K562 (cell line): ENCODE data around the gene MPIG6B. TPM values are rescaled to one million over a fixed set of nuclear protein-coding genes. Genes with fewer than 3 reads are reported as not detected.
A peak's percentile ranks its signal among the peaks of the same experiment; 100 is the strongest.

Source experiments
- ATAC-seq: fragments of 200-7000 bp; cut with Tn5 transposase; 3 replicates; pipeline ENCODE4 v1.9.1; 2020; ENCODE audit warnings: moderate library complexity
- BruUV-seq: library from RNA; stranded (reverse); fragments of 400-500 nt; replicated peaks from 2 replicates; lab custom pipeline; 2021; lab: Mats Ljungman, UMichigan
- CTCF ChIA-PET: fragments of 300-600 bp; formaldehyde crosslinking; extraction: SDS; loops from one replicate; lab custom pipeline; 2021; ENCODE audit warnings: low intra/inter-chr PET ratio; lab: Yijun Ruan, JAX
- POLR2A ChIA-PET: fragments of 300-600, 350-650 bp; sonication (Branson Sonifier 250); formaldehyde crosslinking; extraction: SDS; loops from one replicate; lab custom pipeline; 2021; ENCODE audit warnings: antibody characterized with exemption, inconsistent platforms; lab: Yijun Ruan, JAX
- DNase-seq, 4 experiments: peaks; one replicate each; pipeline versions ENCODE4 v3.0.0 to v3.0.0-alpha.2; 2011 to 2018; ENCODE audit warnings: low spot score in 3 of 4, mixed read lengths in 3 of 4; ENCODE audit errors: extremely low read depth in 1 of 4
- FAIRE-seq: peaks from 2 replicates; lab custom pipeline; 2011; peaks lifted over from hg19 to GRCh38; lab: Jason Lieb, UNC
- H2AFZ ChIP-seq: 2 replicates; pipeline ENCODE4 v1.6.0; 2011; ENCODE audit warnings: low read depth, low read length, control low read depth, inconsistent platforms
- H3K27ac ChIP-seq: fragments of 200-600 bp; 3 replicates; pipeline ENCODE4 v1.8.0; 2011; ENCODE audit warnings: low read depth, mild to moderate bottlenecking, control low read depth, inconsistent platforms, low read length, moderate library complexity, mixed read lengths; ENCODE audit errors: extremely low read depth
- H3K27me3 ChIP-seq, 2 experiments: fragments of 300-600 bp in 1 of 2; 2 replicates in 1 of 2; 3 replicates in 1 of 2; pipeline versions ENCODE4 v1.6.0 to v1.8.0; 2011; ENCODE audit warnings: inconsistent platforms in 2 of 2, low read length in 2 of 2, mild to moderate bottlenecking in 1 of 2, mixed read lengths in 1 of 2, moderate library complexity in 1 of 2; ENCODE audit not compliant: control insufficient read depth in 2 of 2, insufficient read depth in 2 of 2
- H3K36me3 ChIP-seq: fragments of 300-600 bp; 3 replicates; pipeline ENCODE4 v1.8.0; 2011; ENCODE audit warnings: mild to moderate bottlenecking, low read length, inconsistent platforms; ENCODE audit not compliant: control insufficient read depth, insufficient read depth
- H3K4me1 ChIP-seq, 2 experiments: fragments of 200-600 bp in 1 of 2; replicated peaks in 1 of 2; 2 replicates in 1 of 2; 3 replicates in 1 of 2; pipeline versions ENCODE4 v1.5.1 to v1.8.0; 2011; ENCODE audit warnings: inconsistent platforms in 2 of 2, low read length in 2 of 2, mild to moderate bottlenecking in 1 of 2, mixed read lengths in 1 of 2, moderate library complexity in 1 of 2; ENCODE audit not compliant: control insufficient read depth in 2 of 2, insufficient read depth in 2 of 2
- H3K4me2 ChIP-seq: 2 replicates; pipeline ENCODE4 v1.6.1; 2011; ENCODE audit warnings: low read length, control low read depth, inconsistent platforms, mixed read lengths; ENCODE audit not compliant: insufficient read depth
- H3K4me3 ChIP-seq: fragments of 200-600 bp; sonication (generic), shearing (Covaris generic); 2 replicates; pipeline ENCODE4 v1.5.1; 2016; ENCODE audit warnings: control low read depth, inconsistent platforms
- H3K79me2 ChIP-seq: fragments of 200-600 bp; 3 replicates; pipeline ENCODE4 v1.8.0; 2011; ENCODE audit warnings: low read length, inconsistent platforms; ENCODE audit not compliant: control insufficient read depth, insufficient read depth
- H3K9ac ChIP-seq, 2 experiments: 2 replicates each; pipeline versions ENCODE4 v1.6.0 to v1.6.1; 2011; ENCODE audit warnings: low read depth in 2 of 2, low read length in 2 of 2, control low read depth in 1 of 2, inconsistent platforms in 1 of 2, mild to moderate bottlenecking in 1 of 2, mixed read lengths in 1 of 2; ENCODE audit not compliant: insufficient read depth in 1 of 2
- H3K9me1 ChIP-seq: one replicate; pipeline ENCODE4 v1.6.0; 2011; ENCODE audit warnings: inconsistent platforms, mild to moderate bottlenecking, low read length, moderate library complexity; ENCODE audit not compliant: control insufficient read depth, insufficient read depth
- H3K9me3 ChIP-seq: replicated peaks from 2 replicates; pipeline ENCODE4 v1.5.1; 2011; ENCODE audit warnings: low read depth, low read length, inconsistent platforms; ENCODE audit not compliant: control insufficient read depth, insufficient read depth
- H4K20me1 ChIP-seq: replicated peaks from 2 replicates; pipeline ENCODE4 v1.6.1; 2011; ENCODE audit warnings: low read length, inconsistent platforms, mixed read lengths; ENCODE audit not compliant: control insufficient read depth, insufficient read depth
- FIP1L1 ChIP-seq: fragments of 200-400 bp; formaldehyde crosslinking; IDR thresholded peaks from 2 replicates; pipeline ENCODE4 v1.6.1; 2018; ENCODE audit warnings: mild to moderate bottlenecking, low read depth, low read length; ENCODE audit not compliant: poor library complexity, severe bottlenecking
- FOXP1 ChIP-seq: sonication (generic); formaldehyde crosslinking; IDR thresholded peaks from 2 replicates; pipeline ENCODE4 v1.8.0; 2022; ENCODE audit warnings: mild to moderate bottlenecking, missing genetic modification reagents
- HCFC1 ChIP-seq: IDR thresholded peaks from 2 replicates; pipeline ENCODE4 v1.6.1; 2012; ENCODE audit warnings: low read depth, low read length, improper control_type of control experiment
- ILF3 ChIP-seq: fragments of 450-650 bp; IDR thresholded peaks from 2 replicates; pipeline ENCODE4 v1.6.1; 2018; ENCODE audit warnings: antibody characterized with exemption, mild to moderate bottlenecking, moderate library complexity, borderline replicate concordance
- ZNF583 ChIP-seq: fragments of 250-450 bp; sonication (Bioruptor Pico); IDR thresholded peaks from 2 replicates; pipeline ENCODE4 v1.4.0; 2020
- ZNF785 ChIP-seq: fragments of 250-450 bp; sonication (Bioruptor Pico); IDR thresholded peaks from 2 replicates; pipeline ENCODE4 v1.4.0; 2020; ENCODE audit warnings: mild to moderate bottlenecking
- WGBS: fragments of 100-300 bp; shearing (Covaris generic); methylation state at CpG from one replicate; pipeline ENCODE4 v1.1.6; 2016; ENCODE audit warnings: low coverage, mixed read lengths; ENCODE audit not compliant: insufficient coverage; ENCODE audit errors: missing lambda C conversion rate; 5-methylcytosine and 5-hydroxymethylcytosine counted together
- in situ Hi-C: fragments of 300-500 bp; cut with MboI; formaldehyde crosslinking; loops from 4 replicates; pipeline ENCODE4 v1.15.0; 2018; ENCODE audit warnings: inconsistent platforms, mixed read lengths
- intact Hi-C: fragments of 100-400 bp; cut with micrococcal nuclease; formaldehyde crosslinking; loops from 2 replicates; pipeline ENCODE4 v1.14.2; 2022
- polyA plus RNA-seq, 8 experiments: library from polyadenylated mRNA; depleted of rRNA in 4 of 8; stranded (reverse) in 5 of 8; unstranded in 3 of 8; fragments of >200 nt; fragmentation: Nextera tagmentation in 2 of 8; fragmentation: Illumina TruSeq in 1 of 8; extraction: Ambion mirVana in 2 of 8; extraction: Trizol in 1 of 8; gene quantifications; 2 replicates each; pipeline versions ENCODE4 v1.2.1 to v1.2.3, GENCODE V29; 2011 to 2014; ENCODE audit warnings: inconsistent platforms in 1 of 8, missing spikeins in 1 of 8
- total RNA-seq, 7 experiments: library from RNA; depleted of rRNA in 6 of 7; stranded (reverse); fragments of >200 nt in 6 of 7; fragmentation: Illumina TruSeq in 2 of 7; extraction: Trizol in 2 of 7; gene quantifications; 2 replicates each; pipeline versions ENCODE4 v1.2.1 to v1.2.3, GENCODE V29; 2011 to 2021; ENCODE audit warnings: low replicate concordance in 1 of 7
- TF ChIP-seq, protein P1 (sequence below): sonication (generic); formaldehyde crosslinking; IDR thresholded peaks from 2 replicates; pipeline ENCODE4 v1.8.1; 2023; ENCODE audit warnings: mild to moderate bottlenecking, missing genetic modification reagents
- TF ChIP-seq, protein P2 (sequence below): fragments of 450-650 bp; conservative IDR thresholded peaks from 2 replicates; pipeline ENCODE4 v1.6.1; 2016; ENCODE audit warnings: missing genetic modification characterization, low read depth, mild to moderate bottlenecking, control low read depth, missing compliant biosample characterization
- TF ChIP-seq, protein P3 (sequence below): sonication (generic); formaldehyde crosslinking; IDR thresholded peaks from 2 replicates; pipeline ENCODE4 v1.8.1; 2023; ENCODE audit warnings: missing genetic modification reagents, mild to moderate bottlenecking, borderline replicate concordance
- TF ChIP-seq, protein P4 (sequence below): fragments of 250-450 bp; sonication (Bioruptor Pico); IDR thresholded peaks from 2 replicates; pipeline ENCODE4 v1.4.0; 2020; ENCODE audit warnings: mild to moderate bottlenecking, moderate library complexity

MPIG6B gene
- total and polyA plus RNA-seq, 9 of the 15 experiments (the other 6 are each of a cell fraction or from before 2014, with no cell fraction given) = 0.11 to 1.2 (median 0.28) TPM; not detected in 1

DNA sequence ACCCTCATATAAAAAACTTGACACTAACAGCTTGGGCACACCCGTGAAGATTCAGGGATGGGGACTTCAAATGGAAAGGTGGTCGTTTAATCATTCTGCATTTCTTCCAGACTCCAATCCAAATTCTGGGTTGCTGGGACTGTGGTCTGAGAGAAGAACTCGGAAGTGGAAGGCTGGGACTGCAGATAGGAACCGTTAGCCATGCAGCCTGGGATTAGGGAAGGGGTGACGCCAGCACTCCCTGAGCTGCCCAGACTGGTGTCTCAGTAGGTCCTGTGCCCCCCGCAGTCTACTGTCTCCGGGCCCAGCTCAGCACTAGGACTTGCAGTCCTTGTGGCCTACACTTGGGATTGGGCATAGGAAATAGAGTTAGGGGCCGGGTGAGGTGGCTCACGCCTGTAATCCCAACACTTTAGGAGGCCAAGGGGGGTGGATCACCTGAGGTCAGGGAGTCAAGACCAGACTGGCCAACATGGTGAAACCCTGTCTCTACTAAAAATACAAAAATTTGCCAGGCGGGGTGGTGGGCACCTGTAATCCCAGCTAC is 13.7 kb downstream of the MPIG6B start:
- peaks cover 46 to 54% of the 10 kb centered on the region in 2 experiments for H3K4me1 ChIP-seq
- H3K36me3 ChIP-seq = peaks cover 50% of the 10 kb centered on the region
- H3K79me2 ChIP-seq = peaks cover 89% of the 10 kb centered on the region
- no peaks in the 10 kb centered on the region for H3K27me3 ChIP-seq
- peak overlapping the region; percentile 99 for H3K9ac ChIP-seq
- peak overlapping the region; percentile 77 for H3K4me3 ChIP-seq
- H3K4me2 ChIP-seq = peak overlapping the region; percentile 100
- H4K20me1 ChIP-seq = peaks cover 24% of the 10 kb centered on the region
- intact Hi-C loops (loop anchor here (10.0 kb wide), 1 partner anchor 238 kb away; the partner anchor contains the start of gene DXO), in situ Hi-C loops (no loop called here)
- no peaks in the 10 kb centered on the region for H3K9me1 ChIP-seq
- DNase-seq (peak in 1 of 4 experiments; percentile 55), ATAC-seq (no peak), FAIRE-seq (no peak)
- CTCF ChIA-PET = no interaction called here
- H3K9me3 ChIP-seq = no peaks in the 10 kb centered on the region
- H2AFZ ChIP-seq = peak overlapping the region; percentile 72
- 16% methylated on average over 10 of the region's 10 CpGs for WGBS
- H3K27ac ChIP-seq = peak overlapping the region; percentile 95
- POLR2A ChIA-PET = interaction anchor here (0.6 to 13.1 kb wide), 26 partner anchors 11 to 348 kb away, joined by 3 to 236 read pairs (median 12); partner anchors contain the start of genes ABHD16A, BAG6, C6orf47 and CSNK2B
- BruUV-seq = no TSS peak
- no peak for TF ChIP-seq ILF3
- peak; percentile 71 for TF ChIP-seq FOXP1 (CRISPR knock-in tag)
- TF ChIP-seq, protein P1, sequence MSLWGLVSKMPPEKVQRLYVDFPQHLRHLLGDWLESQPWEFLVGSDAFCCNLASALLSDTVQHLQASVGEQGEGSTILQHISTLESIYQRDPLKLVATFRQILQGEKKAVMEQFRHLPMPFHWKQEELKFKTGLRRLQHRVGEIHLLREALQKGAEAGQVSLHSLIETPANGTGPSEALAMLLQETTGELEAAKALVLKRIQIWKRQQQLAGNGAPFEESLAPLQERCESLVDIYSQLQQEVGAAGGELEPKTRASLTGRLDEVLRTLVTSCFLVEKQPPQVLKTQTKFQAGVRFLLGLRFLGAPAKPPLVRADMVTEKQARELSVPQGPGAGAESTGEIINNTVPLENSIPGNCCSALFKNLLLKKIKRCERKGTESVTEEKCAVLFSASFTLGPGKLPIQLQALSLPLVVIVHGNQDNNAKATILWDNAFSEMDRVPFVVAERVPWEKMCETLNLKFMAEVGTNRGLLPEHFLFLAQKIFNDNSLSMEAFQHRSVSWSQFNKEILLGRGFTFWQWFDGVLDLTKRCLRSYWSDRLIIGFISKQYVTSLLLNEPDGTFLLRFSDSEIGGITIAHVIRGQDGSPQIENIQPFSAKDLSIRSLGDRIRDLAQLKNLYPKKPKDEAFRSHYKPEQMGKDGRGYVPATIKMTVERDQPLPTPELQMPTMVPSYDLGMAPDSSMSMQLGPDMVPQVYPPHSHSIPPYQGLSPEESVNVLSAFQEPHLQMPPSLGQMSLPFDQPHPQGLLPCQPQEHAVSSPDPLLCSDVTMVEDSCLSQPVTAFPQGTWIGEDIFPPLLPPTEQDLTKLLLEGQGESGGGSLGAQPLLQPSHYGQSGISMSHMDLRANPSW (CRISPR knock-in tag) = 0 out of 2 replicates have a peak, but pooled peaks have one; percentile 53
- TF ChIP-seq, protein P2, sequence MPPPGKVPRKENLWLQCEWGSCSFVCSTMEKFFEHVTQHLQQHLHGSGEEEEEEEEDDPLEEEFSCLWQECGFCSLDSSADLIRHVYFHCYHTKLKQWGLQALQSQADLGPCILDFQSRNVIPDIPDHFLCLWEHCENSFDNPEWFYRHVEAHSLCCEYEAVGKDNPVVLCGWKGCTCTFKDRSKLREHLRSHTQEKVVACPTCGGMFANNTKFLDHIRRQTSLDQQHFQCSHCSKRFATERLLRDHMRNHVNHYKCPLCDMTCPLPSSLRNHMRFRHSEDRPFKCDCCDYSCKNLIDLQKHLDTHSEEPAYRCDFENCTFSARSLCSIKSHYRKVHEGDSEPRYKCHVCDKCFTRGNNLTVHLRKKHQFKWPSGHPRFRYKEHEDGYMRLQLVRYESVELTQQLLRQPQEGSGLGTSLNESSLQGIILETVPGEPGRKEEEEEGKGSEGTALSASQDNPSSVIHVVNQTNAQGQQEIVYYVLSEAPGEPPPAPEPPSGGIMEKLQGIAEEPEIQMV = 0 out of 2 replicates have a peak, but pooled peaks have one; percentile 32
- TF ChIP-seq FIP1L1 = no peak
- TF ChIP-seq ZNF583 (CRISPR knock-in tag) = peak; percentile 79; the same call in 1 of the 2 replicates
- TF ChIP-seq, protein P3, sequence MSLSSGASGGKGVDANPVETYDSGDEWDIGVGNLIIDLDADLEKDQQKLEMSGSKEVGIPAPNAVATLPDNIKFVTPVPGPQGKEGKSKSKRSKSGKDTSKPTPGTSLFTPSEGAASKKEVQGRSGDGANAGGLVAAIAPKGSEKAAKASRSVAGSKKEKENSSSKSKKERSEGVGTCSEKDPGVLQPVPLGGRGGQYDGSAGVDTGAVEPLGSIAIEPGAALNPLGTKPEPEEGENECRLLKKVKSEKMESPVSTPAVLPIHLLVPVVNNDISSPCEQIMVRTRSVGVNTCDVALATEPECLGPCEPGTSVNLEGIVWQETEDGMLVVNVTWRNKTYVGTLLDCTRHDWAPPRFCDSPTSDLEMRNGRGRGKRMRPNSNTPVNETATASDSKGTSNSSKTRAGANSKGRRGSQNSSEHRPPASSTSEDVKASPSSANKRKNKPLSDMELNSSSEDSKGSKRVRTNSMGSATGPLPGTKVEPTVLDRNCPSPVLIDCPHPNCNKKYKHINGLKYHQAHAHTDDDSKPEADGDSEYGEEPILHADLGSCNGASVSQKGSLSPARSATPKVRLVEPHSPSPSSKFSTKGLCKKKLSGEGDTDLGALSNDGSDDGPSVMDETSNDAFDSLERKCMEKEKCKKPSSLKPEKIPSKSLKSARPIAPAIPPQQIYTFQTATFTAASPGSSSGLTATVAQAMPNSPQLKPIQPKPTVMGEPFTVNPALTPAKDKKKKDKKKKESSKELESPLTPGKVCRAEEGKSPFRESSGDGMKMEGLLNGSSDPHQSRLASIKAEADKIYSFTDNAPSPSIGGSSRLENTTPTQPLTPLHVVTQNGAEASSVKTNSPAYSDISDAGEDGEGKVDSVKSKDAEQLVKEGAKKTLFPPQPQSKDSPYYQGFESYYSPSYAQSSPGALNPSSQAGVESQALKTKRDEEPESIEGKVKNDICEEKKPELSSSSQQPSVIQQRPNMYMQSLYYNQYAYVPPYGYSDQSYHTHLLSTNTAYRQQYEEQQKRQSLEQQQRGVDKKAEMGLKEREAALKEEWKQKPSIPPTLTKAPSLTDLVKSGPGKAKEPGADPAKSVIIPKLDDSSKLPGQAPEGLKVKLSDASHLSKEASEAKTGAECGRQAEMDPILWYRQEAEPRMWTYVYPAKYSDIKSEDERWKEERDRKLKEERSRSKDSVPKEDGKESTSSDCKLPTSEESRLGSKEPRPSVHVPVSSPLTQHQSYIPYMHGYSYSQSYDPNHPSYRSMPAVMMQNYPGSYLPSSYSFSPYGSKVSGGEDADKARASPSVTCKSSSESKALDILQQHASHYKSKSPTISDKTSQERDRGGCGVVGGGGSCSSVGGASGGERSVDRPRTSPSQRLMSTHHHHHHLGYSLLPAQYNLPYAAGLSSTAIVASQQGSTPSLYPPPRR (CRISPR knock-in tag) = no peak
- TF ChIP-seq ZNF785 (CRISPR knock-in tag) = no peak
- TF ChIP-seq, protein P4, sequence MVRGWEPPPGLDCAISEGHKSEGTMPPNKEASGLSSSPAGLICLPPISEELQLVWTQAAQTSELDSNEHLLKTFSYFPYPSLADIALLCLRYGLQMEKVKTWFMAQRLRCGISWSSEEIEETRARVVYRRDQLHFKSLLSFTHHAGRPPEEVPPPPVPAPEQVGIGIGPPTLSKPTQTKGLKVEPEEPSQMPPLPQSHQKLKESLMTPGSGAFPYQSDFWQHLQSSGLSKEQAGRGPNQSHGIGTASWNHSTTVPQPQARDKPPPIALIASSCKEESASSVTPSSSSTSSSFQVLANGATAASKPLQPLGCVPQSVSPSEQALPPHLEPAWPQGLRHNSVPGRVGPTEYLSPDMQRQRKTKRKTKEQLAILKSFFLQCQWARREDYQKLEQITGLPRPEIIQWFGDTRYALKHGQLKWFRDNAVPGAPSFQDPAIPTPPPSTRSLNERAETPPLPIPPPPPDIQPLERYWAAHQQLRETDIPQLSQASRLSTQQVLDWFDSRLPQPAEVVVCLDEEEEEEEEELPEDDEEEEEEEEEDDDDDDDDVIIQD (CRISPR knock-in tag) = no peak
- TF ChIP-seq HCFC1 = no peak
